HCT116 (cell line): ENCODE data around the gene PRKG1. TPM values are rescaled to one million over a fixed set of nuclear protein-coding genes. Genes with fewer than 3 reads are reported as not detected.

ENCODE experiments used
- ATAC-seq: fragments of 200-7000 bp; cut with Tn5 transposase; 2 replicates; pipeline ENCODE4 v1.9.1; 2020; ENCODE audit warnings: mild to moderate bottlenecking, moderate library complexity
- BruUV-seq: library from RNA; stranded (reverse); fragments of 400-500 nt; replicated peaks from 2 replicates; lab custom pipeline; 2021; lab: Mats Ljungman, UMichigan
- CTCF ChIA-PET: fragments of 300-600 bp; sonication (Branson Sonifier 250); formaldehyde crosslinking; loops from one replicate; lab custom pipeline; 2021; ENCODE audit warnings: antibody characterized with exemption; lab: Charles Lee
- POLR2A ChIA-PET: fragments of 300-600, 350-600 bp; sonication (Branson Sonifier 250); formaldehyde crosslinking; loops from one replicate; lab custom pipeline; 2021; ENCODE audit warnings: antibody characterized with exemption; lab: Charles Lee
- RAD21 ChIA-PET, 2 experiments: fragments of 300-600 bp; sonication (Branson Sonifier 250); formaldehyde crosslinking; loops; one replicate each; lab custom pipeline; 2023; ENCODE audit warnings: low total read pairs in 2 of 2; ENCODE audit not compliant: uncharacterized antibody in 2 of 2, unreplicated experiment in 2 of 2, low non-redundant PET in 1 of 2; lab: Charles Lee
- DNase-seq: peaks from one replicate; pipeline ENCODE4 v3.0.0-alpha.2; 2010; ENCODE audit warnings: low read depth, low spot score
- H2AFZ ChIP-seq: fragments of 200-600 bp; shearing (Covaris generic), sonication (generic); 2 replicates; pipeline ENCODE4 v1.6.1; 2017; ENCODE audit warnings: low read depth, mixed run types, mixed read lengths, antibody characterized with exemption, low read length; ENCODE audit not compliant: poor library complexity, severe bottlenecking
- H3K27ac ChIP-seq: 2 replicates; pipeline ENCODE4 v1.5.1; 2012; ENCODE audit warnings: low read depth, low read length
- H3K27me3 ChIP-seq: fragments of 200-600 bp; sonication (generic); 2 replicates; pipeline ENCODE4 v1.6.1; 2016; ENCODE audit warnings: mixed run types, low read length, mixed read lengths; ENCODE audit not compliant: insufficient read depth
- H3K36me3 ChIP-seq, 2 experiments: fragments of 200-500 bp in 1 of 2; fragments of 200-600 bp in 1 of 2; sonication (Bioruptor generic) in 1 of 2; sonication (generic) in 1 of 2; 2 replicates each; pipeline versions ENCODE4 v1.5.1 to v1.6.1; 2014 to 2016; ENCODE audit warnings: low read length in 2 of 2, inconsistent platforms in 1 of 2, mixed read lengths in 1 of 2, mixed run types in 1 of 2; ENCODE audit not compliant: insufficient read depth in 2 of 2, control insufficient read depth in 1 of 2
- H3K4me1 ChIP-seq, 2 experiments: fragments of 200-600 bp in 1 of 2; sonication (generic) in 1 of 2; 2 replicates each; pipeline versions ENCODE4 v1.5.1 to v1.6.1; 2012 to 2017; ENCODE audit warnings: low read length in 2 of 2, inconsistent platforms in 1 of 2, mild to moderate bottlenecking in 1 of 2, mixed read lengths in 1 of 2, mixed run types in 1 of 2, moderate library complexity in 1 of 2; ENCODE audit not compliant: insufficient read depth in 2 of 2, control insufficient read depth in 1 of 2
- H3K4me2 ChIP-seq: fragments of 200-600 bp; sonication (generic); 2 replicates; pipeline ENCODE4 v1.6.1; 2017; ENCODE audit warnings: mixed run types, low read length, mixed read lengths
- H3K4me3 ChIP-seq, 2 experiments: fragments of 200-600 bp in 1 of 2; sonication (generic) in 1 of 2; replicated peaks in 1 of 2; 2 replicates each; pipeline ENCODE4 v1.5.1; 2011 to 2016; ENCODE audit warnings: low read length in 2 of 2, control low read depth in 1 of 2, low read depth in 1 of 2, mild to moderate bottlenecking in 1 of 2, mixed read lengths in 1 of 2, mixed run types in 1 of 2
- H3K79me2 ChIP-seq: fragments of 200-600 bp; sonication (generic); 2 replicates; pipeline ENCODE4 v1.6.1; 2017; ENCODE audit warnings: mild to moderate bottlenecking, mixed run types, low read length, moderate library complexity, mixed read lengths; ENCODE audit not compliant: insufficient read depth
- H3K9ac ChIP-seq: fragments of 200-600 bp; sonication (generic); 2 replicates; pipeline ENCODE4 v1.6.1; 2016; ENCODE audit warnings: low read length, mixed read lengths
- H3K9me2 ChIP-seq: fragments of 200-600 bp; sonication (generic), shearing (Covaris generic); 2 replicates; pipeline ENCODE4 v1.6.1; 2017; ENCODE audit warnings: mixed run types, mild to moderate bottlenecking, moderate library complexity; ENCODE audit not compliant: insufficient read depth
- H3K9me3 ChIP-seq, 2 experiments: fragments of 200-500 bp in 1 of 2; fragments of 200-600 bp in 1 of 2; sonication (Bioruptor generic) in 1 of 2; sonication (generic) in 1 of 2; 2 replicates each; pipeline ENCODE4 v1.6.1; 2014 to 2017; ENCODE audit warnings: low read length in 2 of 2, mixed read lengths in 2 of 2, inconsistent platforms in 1 of 2, low read depth in 1 of 2, mild to moderate bottlenecking in 1 of 2, mixed run types in 1 of 2, moderate library complexity in 1 of 2; ENCODE audit not compliant: control insufficient read depth in 1 of 2, insufficient read depth in 1 of 2
- H4K20me1 ChIP-seq: fragments of 200-600 bp; sonication (generic), shearing (Covaris generic); 2 replicates; pipeline ENCODE4 v1.6.1; 2017; ENCODE audit warnings: mixed run types, mild to moderate bottlenecking, moderate library complexity; ENCODE audit not compliant: insufficient read depth
- ATF3 ChIP-seq: IDR thresholded peaks from 2 replicates; pipeline ENCODE4 v1.6.1; 2012
- CEBPB ChIP-seq: IDR thresholded peaks from 2 replicates; pipeline ENCODE4 v1.6.1; 2012; ENCODE audit warnings: low read depth
- CTCF ChIP-seq, 3 experiments: fragments of 200-600 bp in 1 of 3; sonication (generic) in 1 of 3; IDR thresholded peaks in 2 of 3; conservative IDR thresholded peaks in 1 of 3; 2 replicates each; pipeline ENCODE4 v1.5.1; 2012 to 2017; ENCODE audit warnings: low read depth in 2 of 3, low read length in 2 of 3, antibody characterized with exemption in 1 of 3, borderline replicate concordance in 1 of 3, control low read depth in 1 of 3, mild to moderate bottlenecking in 1 of 3, mixed read lengths in 1 of 3, mixed run types in 1 of 3, moderate library complexity in 1 of 3; ENCODE audit not compliant: insufficient read depth in 1 of 3
- EGR1 ChIP-seq: IDR thresholded peaks from 2 replicates; pipeline ENCODE4 v1.6.1; 2012; ENCODE audit warnings: low read depth
- EZH2 ChIP-seq: fragments of 200-600 bp; sonication (generic); IDR thresholded peaks from 2 replicates; pipeline ENCODE4 v1.6.1; 2017; ENCODE audit warnings: antibody characterized with exemption, mixed run types
- EZH2phosphoT487 ChIP-seq: fragments of 200-600 bp; IDR thresholded peaks from 2 replicates; pipeline ENCODE4 v1.6.1; 2018; ENCODE audit warnings: antibody characterized with exemption, borderline replicate concordance
- FOSL1 ChIP-seq: IDR thresholded peaks from 2 replicates; pipeline ENCODE4 v1.6.1; 2012; ENCODE audit warnings: low read depth
- JUND ChIP-seq: IDR thresholded peaks from 2 replicates; pipeline ENCODE4 v1.6.1; 2012
- POLR2A ChIP-seq: IDR thresholded peaks from 2 replicates; pipeline ENCODE4 v1.7.0; 2011; ENCODE audit warnings: borderline replicate concordance; ENCODE audit not compliant: insufficient read depth, insufficient read length; ENCODE audit errors: extremely low read depth
- POLR2AphosphoS5 ChIP-seq: IDR thresholded peaks from 2 replicates; pipeline ENCODE4 v1.6.1; 2011; ENCODE audit warnings: mild to moderate bottlenecking, low read depth, low read length, moderate library complexity
- RAD21 ChIP-seq: IDR thresholded peaks from 2 replicates; pipeline ENCODE4 v1.6.1; 2012; ENCODE audit warnings: low read depth, mild to moderate bottlenecking
- SIN3A ChIP-seq: IDR thresholded peaks from 2 replicates; pipeline ENCODE4 v1.6.1; 2012; ENCODE audit warnings: low read depth
- TCF7L2 ChIP-seq: IDR thresholded peaks from 2 replicates; pipeline ENCODE4 v1.7.0; 2011; ENCODE audit warnings: borderline replicate concordance, inconsistent platforms; ENCODE audit not compliant: insufficient read depth, insufficient read length; ENCODE audit errors: extremely low read depth
- YY1 ChIP-seq: IDR thresholded peaks from 2 replicates; pipeline ENCODE4 v1.6.1; 2011; ENCODE audit warnings: low read length, low read depth, moderate library complexity, mild to moderate bottlenecking; ENCODE audit not compliant: insufficient replicate concordance; ENCODE audit errors: extremely low read depth
- ZBTB33 ChIP-seq: IDR thresholded peaks from 2 replicates; pipeline ENCODE4 v1.6.1; 2011; ENCODE audit warnings: mild to moderate bottlenecking, low read length, moderate library complexity; ENCODE audit not compliant: insufficient replicate concordance; ENCODE audit errors: extremely low read depth
- ZFX ChIP-seq: fragments of 450-650 bp; IDR thresholded peaks from 2 replicates; pipeline ENCODE4 v1.6.1; 2017
- ZNF274 ChIP-seq: fragments of 200-500 bp; sonication (Bioruptor generic); IDR thresholded peaks from 2 replicates; pipeline ENCODE4 v1.6.1; 2014; ENCODE audit warnings: mild to moderate bottlenecking, low read depth, low read length, inconsistent platforms
- intact Hi-C: fragments of 100-400 bp; cut with micrococcal nuclease; formaldehyde crosslinking; loops from 2 replicates; pipeline ENCODE4 v1.10.0; 2022
- total RNA-seq: library from RNA; stranded (reverse); gene quantifications from one replicate; pipeline ENCODE4 v1.2.1, GENCODE V29; 2021; ENCODE audit not compliant: unreplicated experiment

The PRKG1 gene
- total RNA-seq, 1 experiment from 2014 or later: 1.4 TPM

GRCh38 chr10:52100011-52100547, 1025.8 kb downstream of the PRKG1 start:
- no peak overlapping the region for H3K4me3 ChIP-seq
- H3K36me3 ChIP-seq: no peaks in the 10 kb centered on the region
- H3K27me3 ChIP-seq: no peaks in the 10 kb centered on the region
- no peaks in the 10 kb centered on the region for H3K79me2 ChIP-seq
- H4K20me1 ChIP-seq: no peaks in the 10 kb centered on the region
- no peak for TF ChIP-seq ZNF274
- no peak for TF ChIP-seq ZBTB33
- no peak for TF ChIP-seq EZH2phosphoT487
- no peak for TF ChIP-seq ATF3
- TF ChIP-seq TCF7L2: no peak
- no peak for TF ChIP-seq ZFX
- no peak for TF ChIP-seq YY1
- no peak for TF ChIP-seq FOSL1
- TF ChIP-seq RAD21: no peak
- TF ChIP-seq EGR1: no peak
- no peak for TF ChIP-seq EZH2
- TF ChIP-seq CEBPB: no peak
- no peak for TF ChIP-seq SIN3A
- no peak for TF ChIP-seq POLR2AphosphoS5
- no peak for TF ChIP-seq POLR2A
- TF ChIP-seq CTCF (IDR thresholded peaks at IDR 0.05 in 2 of 3, conservative IDR thresholded peaks at IDR 0.05 in 1 of 3; ENCODE audit: borderline replicate concordance in 1 of 3, insufficient read depth in 1 of 3, low read depth in 2 of 3, low read length in 2 of 3): no peak
- TF ChIP-seq JUND: no peak
- TF ChIP-seq, all 23 proteins: peak for 0
- no peak overlapping the region for H2AFZ ChIP-seq
- no peaks in the 10 kb centered on the region for H3K9me3 ChIP-seq
- no peak overlapping the region for H3K4me2 ChIP-seq
- no peaks in the 10 kb centered on the region for H3K9me2 ChIP-seq
- intact Hi-C loops: no loop called here
- no TSS peak for BruUV-seq
- H3K9ac ChIP-seq: no peak overlapping the region
- ATAC-seq: no peak
- POLR2A ChIA-PET: no interaction called here
- RAD21 ChIA-PET: no interaction called here
- DNase-seq: no peak
- CTCF ChIA-PET: no interaction called here
- no peak overlapping the region for H3K27ac ChIP-seq
- H3K4me1 ChIP-seq: no peaks in the 10 kb centered on the region
